Gastrocnemius medialis (tissue), 4 donors: ENCODE data around the gene ZNF567.

Experiments
- POLR2A ChIP-seq, 2 donors: fragments of 450-650 bp; IDR thresholded peaks; one replicate each; pipeline ENCODE4 v1.6.1; 2017; ENCODE audit warnings: antibody characterized with exemption in 2 of 2, mild to moderate bottlenecking in 2 of 2, moderate library complexity in 2 of 2
- TF ChIP-seq, protein P1 (sequence below), 5 experiments: fragments of 450-650 bp in 3 of 5; fragments of 200-600 bp in 2 of 5; sonication (generic) in 2 of 5; IDR thresholded peaks in 4 of 5; conservative IDR thresholded peaks in 1 of 5; 1 replicate in 4 of 5; 2 replicates in 1 of 5; pipeline ENCODE4 v1.5.1; 2016 to 2019; ENCODE audit warnings: antibody characterized with exemption in 5 of 5, mild to moderate bottlenecking in 3 of 5, moderate library complexity in 3 of 5

DNA sequence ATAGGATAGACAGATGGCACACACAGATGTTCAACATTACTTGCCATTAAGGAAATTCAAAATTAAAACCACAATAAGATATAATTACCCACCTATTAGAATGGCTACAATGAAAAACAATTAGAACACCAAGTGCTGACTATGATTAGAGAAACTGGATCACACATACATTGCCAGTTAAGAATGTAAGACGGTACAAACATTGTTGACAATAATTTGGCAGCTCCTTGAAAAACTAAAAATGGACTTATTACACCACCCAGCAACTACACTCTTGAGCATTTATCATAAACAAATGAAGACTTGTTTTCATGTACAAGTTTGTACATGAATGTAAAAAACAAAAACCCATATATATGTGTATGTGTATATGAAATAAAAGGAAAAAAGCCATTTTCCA, 34.5 kb upstream of the ZNF567 start:
- TF ChIP-seq, protein P1, sequence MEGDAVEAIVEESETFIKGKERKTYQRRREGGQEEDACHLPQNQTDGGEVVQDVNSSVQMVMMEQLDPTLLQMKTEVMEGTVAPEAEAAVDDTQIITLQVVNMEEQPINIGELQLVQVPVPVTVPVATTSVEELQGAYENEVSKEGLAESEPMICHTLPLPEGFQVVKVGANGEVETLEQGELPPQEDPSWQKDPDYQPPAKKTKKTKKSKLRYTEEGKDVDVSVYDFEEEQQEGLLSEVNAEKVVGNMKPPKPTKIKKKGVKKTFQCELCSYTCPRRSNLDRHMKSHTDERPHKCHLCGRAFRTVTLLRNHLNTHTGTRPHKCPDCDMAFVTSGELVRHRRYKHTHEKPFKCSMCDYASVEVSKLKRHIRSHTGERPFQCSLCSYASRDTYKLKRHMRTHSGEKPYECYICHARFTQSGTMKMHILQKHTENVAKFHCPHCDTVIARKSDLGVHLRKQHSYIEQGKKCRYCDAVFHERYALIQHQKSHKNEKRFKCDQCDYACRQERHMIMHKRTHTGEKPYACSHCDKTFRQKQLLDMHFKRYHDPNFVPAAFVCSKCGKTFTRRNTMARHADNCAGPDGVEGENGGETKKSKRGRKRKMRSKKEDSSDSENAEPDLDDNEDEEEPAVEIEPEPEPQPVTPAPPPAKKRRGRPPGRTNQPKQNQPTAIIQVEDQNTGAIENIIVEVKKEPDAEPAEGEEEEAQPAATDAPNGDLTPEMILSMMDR (IDR thresholded peaks at IDR 0.05 in 4 of 5, conservative IDR thresholded peaks at IDR 0.05 in 1 of 5) = no peak
- no peak for TF ChIP-seq POLR2A (IDR thresholded peaks at IDR 0.05)
